Gastrocnemius medialis (tissue), 4 donors: ENCODE measurements around the gene SLC22A4.

Source experiments
- CTCF ChIP-seq, 5 experiments: fragments of 450-650 bp in 3 of 5; fragments of 200-600 bp in 2 of 5; sonication (generic) in 2 of 5; IDR thresholded peaks in 4 of 5; conservative IDR thresholded peaks in 1 of 5; 1 replicate in 4 of 5; 2 replicates in 1 of 5; pipeline ENCODE4 v1.5.1; 2016 to 2019; ENCODE audit warnings: antibody characterized with exemption in 5 of 5, mild to moderate bottlenecking in 3 of 5, moderate library complexity in 3 of 5
- POLR2A ChIP-seq, 2 donors: fragments of 450-650 bp; IDR thresholded peaks; one replicate each; pipeline ENCODE4 v1.6.1; 2017; ENCODE audit warnings: antibody characterized with exemption in 2 of 2, mild to moderate bottlenecking in 2 of 2, moderate library complexity in 2 of 2

- TF ChIP-seq CTCF (IDR thresholded peaks at IDR 0.05 in 4 of 5, conservative IDR thresholded peaks at IDR 0.05 in 1 of 5) (no peak), POLR2A (IDR thresholded peaks at IDR 0.05) (no peak)
Measured at GRCh38 chr5:132383261-132383660, 89.1 kb downstream of the SLC22A4 start.
